CD4-positive, alpha-beta memory T cell (primary cell): ENCODE results near the gene B4GALT7. TPM values are rescaled to one million over a fixed set of nuclear protein-coding genes. Genes with fewer than 3 reads are reported as not detected.
A peak's percentile ranks its signal among the peaks of the same experiment; 100 is the strongest.

ENCODE experiments used
- CTCF ChIA-PET: fragments of 350-600 bp; sonication (Branson Sonifier 250); formaldehyde crosslinking; loops from one replicate; lab custom pipeline; 2021; ENCODE audit warnings: inconsistent platforms; ENCODE audit not compliant: partially characterized antibody; lab: Charles Lee
- POLR2A ChIA-PET: fragments of 350-600 bp; sonication (Branson Sonifier 250); formaldehyde crosslinking; loops from one replicate; lab custom pipeline; 2021; ENCODE audit not compliant: partially characterized antibody; lab: Charles Lee
- DNase-seq, 5 donors: peaks; one replicate each; pipeline versions ENCODE4 v3.0.0 to v3.0.0-alpha.2; 2020 to 2022; ENCODE audit warnings: mixed read lengths in 1 of 5
- H3K27ac ChIP-seq: one replicate; pipeline ENCODE4 v1.7.0; 2013; ENCODE audit warnings: low read depth, low read length
- H3K27me3 ChIP-seq: 2 replicates; pipeline ENCODE4 v1.7.0; 2013; ENCODE audit warnings: mild to moderate bottlenecking, low read length, moderate library complexity; ENCODE audit not compliant: insufficient read depth
- H3K36me3 ChIP-seq: 2 replicates; pipeline ENCODE4 v1.7.0; 2013; ENCODE audit warnings: mild to moderate bottlenecking, low read length, moderate library complexity; ENCODE audit not compliant: insufficient read depth
- H3K4me1 ChIP-seq: 2 replicates; pipeline ENCODE4 v1.7.0; 2013; ENCODE audit warnings: mild to moderate bottlenecking, low read length, moderate library complexity; ENCODE audit not compliant: insufficient read depth
- H3K4me3 ChIP-seq, 2 donors: one replicate each; pipeline ENCODE4 v1.7.0; 2013; ENCODE audit warnings: low read length in 2 of 2, mild to moderate bottlenecking in 1 of 2
- H3K9me3 ChIP-seq, 2 donors: one replicate each; pipeline ENCODE4 v1.7.0; 2013; ENCODE audit warnings: low read length in 2 of 2, control low read depth in 1 of 2; ENCODE audit not compliant: control insufficient read depth in 1 of 2
- H3K27ac Mint-ChIP-seq, 7 donors: one replicate each; pipeline ENCODE4 v1.8.0; 2020 to 2021; ENCODE audit warnings: mixed read lengths in 7 of 7, mild to moderate bottlenecking in 6 of 7, inconsistent platforms in 3 of 7, moderate library complexity in 3 of 7
- H3K27me3 Mint-ChIP-seq, 2 donors: one replicate each; pipeline ENCODE4 v1.8.0; 2020 to 2021; ENCODE audit warnings: mixed read lengths in 2 of 2
- H3K36me3 Mint-ChIP-seq, 2 donors: one replicate each; pipeline ENCODE4 v1.8.0; 2020 to 2021; ENCODE audit warnings: mixed read lengths in 2 of 2, inconsistent platforms in 1 of 2, mild to moderate bottlenecking in 1 of 2
- H3K4me1 Mint-ChIP-seq, 4 donors: one replicate each; pipeline ENCODE4 v1.8.0; 2020 to 2021; ENCODE audit warnings: mixed read lengths in 4 of 4, mild to moderate bottlenecking in 1 of 4
- H3K4me3 Mint-ChIP-seq, 8 donors: one replicate each; pipeline ENCODE4 v1.8.0; 2020 to 2021; ENCODE audit warnings: mixed read lengths in 8 of 8, mild to moderate bottlenecking in 7 of 8, moderate library complexity in 6 of 8, inconsistent platforms in 3 of 8
- H3K9me3 Mint-ChIP-seq, 8 donors: one replicate each; pipeline ENCODE4 v1.8.0; 2020 to 2021; ENCODE audit warnings: mixed read lengths in 8 of 8, mild to moderate bottlenecking in 5 of 8, inconsistent platforms in 3 of 8, moderate library complexity in 1 of 8
- intact Hi-C: fragments of 100-400 bp; cut with micrococcal nuclease; formaldehyde crosslinking; loops from one replicate; pipeline ENCODE4 v1.15.1; 2023
- polyA plus RNA-seq, 2 donors: library from polyadenylated mRNA; unstranded; fragments of 300-500 nt; fragmentation: Illumina TruSeq; gene quantifications; one replicate each; pipeline ENCODE4 v1.2.3, GENCODE V29; 2021
- total RNA-seq, 2 experiments: library from RNA; stranded (reverse); gene quantifications; one replicate each; pipeline ENCODE4 v1.2.3, GENCODE V29; 2021

B4GALT7 gene
- total and polyA plus RNA-seq, 4 experiments from 2014 or later: 23.3 to 47.9 (median 34.5) TPM

DNA sequence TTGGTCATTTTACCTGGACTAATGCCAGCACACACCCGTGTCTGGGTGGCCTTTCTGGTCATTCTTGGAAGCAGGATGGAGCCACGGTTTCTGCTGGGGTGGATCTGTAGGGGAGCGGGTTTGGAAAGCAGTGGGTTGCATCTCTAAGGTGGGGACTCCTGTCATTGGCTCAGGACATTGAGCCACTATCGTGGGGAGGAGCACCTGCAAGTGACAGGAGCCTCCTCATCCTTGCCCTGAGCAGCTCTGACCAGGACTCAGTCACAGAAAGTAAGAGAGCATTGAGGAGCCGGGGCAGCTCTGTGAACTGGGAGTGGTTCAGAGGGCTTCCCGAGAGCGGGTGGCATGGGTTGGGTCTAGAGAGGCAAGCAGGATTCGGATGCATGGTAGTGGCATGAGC is 3.7 kb downstream of the B4GALT7 start:
- Histone ChIP-seq H3K27ac (no peak overlapping the region), H3K9me3 (no peaks in the 10 kb centered on the region), H3K4me1 (peaks cover 31% of the 10 kb centered on the region), H3K4me3 (no peak overlapping the region), H3K27me3 (no peaks in the 10 kb centered on the region), H3K36me3 (no peaks in the 10 kb centered on the region)
- H3K27me3 Mint-ChIP-seq: no peaks in the 10 kb centered on the region
- H3K9me3 Mint-ChIP-seq: peaks cover 0 to 3% (median 0%) of the 10 kb centered on the region in 8 donors
- POLR2A ChIA-PET: interaction anchor here (2.2 kb wide), 1 partner anchor 11 kb away, joined by 6 read pairs; the partner anchor contains the start of gene TMED9
- H3K4me1 Mint-ChIP-seq: peaks cover 22 to 47% (median 36%) of the 10 kb centered on the region in 4 donors
- no peak for DNase-seq
- peak overlapping the region in 2 of 8 donors; percentile 39 to 45 for H3K4me3 Mint-ChIP-seq
- peak overlapping the region in 6 of 7 donors; percentile 2 to 68 (median 38) for H3K27ac Mint-ChIP-seq
- intact Hi-C loops: no loop called here
- H3K36me3 Mint-ChIP-seq: peaks cover 0 to 35% of the 10 kb centered on the region in 2 donors
- CTCF ChIA-PET: no interaction called here

DNA sequence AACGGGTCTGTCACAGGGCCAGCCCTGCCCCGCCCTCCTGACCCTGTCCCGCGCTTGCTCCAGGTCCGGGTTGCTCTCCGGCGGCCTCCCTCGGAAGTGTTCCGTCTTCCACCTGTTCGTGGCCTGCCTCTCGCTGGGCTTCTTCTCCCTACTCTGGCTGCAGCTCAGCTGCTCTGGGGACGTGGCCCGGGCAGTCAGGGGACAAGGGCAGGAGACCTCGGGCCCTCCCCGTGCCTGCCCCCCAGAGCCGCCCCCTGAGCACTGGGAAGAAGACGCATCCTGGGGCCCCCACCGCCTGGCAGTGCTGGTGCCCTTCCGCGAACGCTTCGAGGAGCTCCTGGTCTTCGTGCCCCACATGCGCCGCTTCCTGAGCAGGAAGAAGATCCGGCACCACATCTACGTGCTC is 4.2 kb downstream of the B4GALT7 start:
- no peak overlapping the region for H3K4me3 Mint-ChIP-seq
- H3K27me3 ChIP-seq: no peaks in the 10 kb centered on the region
- H3K27ac ChIP-seq: no peak overlapping the region
- CTCF ChIA-PET: no interaction called here
- POLR2A ChIA-PET: no interaction called here
- no peak overlapping the region for H3K4me3 ChIP-seq
- peak overlapping the region in 1 of 7 donors; percentile 68 for H3K27ac Mint-ChIP-seq
- H3K9me3 ChIP-seq: no peaks in the 10 kb centered on the region
- intact Hi-C loops: no loop called here
- H3K27me3 Mint-ChIP-seq: no peaks in the 10 kb centered on the region
- H3K4me1 Mint-ChIP-seq: peaks cover 18 to 42% (median 32%) of the 10 kb centered on the region in 4 donors
- H3K9me3 Mint-ChIP-seq: peaks cover 0 to 3% (median 0%) of the 10 kb centered on the region in 8 donors
- DNase-seq: no peak
- H3K36me3 ChIP-seq: no peaks in the 10 kb centered on the region
- H3K36me3 Mint-ChIP-seq: peaks cover 0 to 34% of the 10 kb centered on the region in 2 donors
- peaks cover 27% of the 10 kb centered on the region for H3K4me1 ChIP-seq

DNA sequence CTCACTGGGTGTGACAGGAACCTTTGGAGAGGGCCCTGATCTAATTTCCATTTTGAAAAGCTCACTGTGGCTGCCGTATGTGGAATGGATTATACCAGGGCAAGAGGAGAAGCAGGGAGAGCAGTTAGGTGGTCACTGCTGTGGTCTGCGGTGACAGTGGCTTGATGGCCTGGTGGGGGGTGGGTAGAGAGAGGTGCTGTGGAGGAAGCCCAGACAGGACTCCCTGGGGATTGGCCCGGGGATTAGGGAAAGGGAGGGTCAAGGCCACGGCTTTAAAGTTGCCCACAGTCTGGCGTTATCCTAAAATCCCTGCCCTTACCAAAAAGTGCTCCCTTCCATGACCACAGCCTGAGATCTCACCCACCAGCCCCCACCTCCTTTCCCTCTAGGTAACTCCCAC is 4.7 kb downstream of the B4GALT7 start:
- Histone ChIP-seq H3K4me3 (no peak overlapping the region), H3K27ac (no peak overlapping the region), H3K4me1 (peaks cover 26% of the 10 kb centered on the region), H3K36me3 (no peaks in the 10 kb centered on the region), H3K27me3 (no peaks in the 10 kb centered on the region), H3K9me3 (no peaks in the 10 kb centered on the region)
- H3K4me3 Mint-ChIP-seq: peak overlapping the region in 1 of 8 donors; percentile 10
- peaks cover 0 to 3% (median 0%) of the 10 kb centered on the region in 8 donors for H3K9me3 Mint-ChIP-seq
- CTCF ChIA-PET: no interaction called here
- POLR2A ChIA-PET: no interaction called here
- no peaks in the 10 kb centered on the region for H3K27me3 Mint-ChIP-seq
- H3K27ac Mint-ChIP-seq: peak overlapping the region in 2 of 7 donors; percentile 72 to 82
- no peak for DNase-seq
- H3K36me3 Mint-ChIP-seq: peaks cover 0 to 34% of the 10 kb centered on the region in 2 donors
- H3K4me1 Mint-ChIP-seq: peaks cover 17 to 40% (median 30%) of the 10 kb centered on the region in 4 donors
- intact Hi-C loops: no loop called here

DNA sequence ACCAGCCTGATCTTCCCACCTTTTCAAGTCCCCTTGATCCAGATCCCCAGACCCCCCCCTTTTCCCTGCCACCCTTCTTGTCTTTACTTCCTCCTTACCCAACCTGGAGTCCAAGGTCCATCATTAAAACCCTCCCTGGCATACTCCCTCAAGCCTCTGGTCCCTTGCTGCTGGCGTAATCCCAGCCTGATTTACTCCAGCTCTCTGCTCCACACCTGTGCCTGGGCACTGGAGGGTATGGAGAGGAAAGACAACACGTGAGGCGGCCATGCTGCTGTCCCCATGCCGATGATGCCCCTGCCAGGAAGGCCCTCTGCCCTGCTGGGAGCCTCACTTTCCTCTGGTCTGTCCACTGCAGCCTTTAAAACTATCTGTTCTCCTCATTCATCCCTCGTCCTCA is 5.1 kb downstream of the B4GALT7 start:
- Histone ChIP-seq H3K36me3 (no peaks in the 10 kb centered on the region), H3K9me3 (no peaks in the 10 kb centered on the region), H3K27me3 (no peaks in the 10 kb centered on the region), H3K27ac (no peak overlapping the region), H3K4me1 (peaks cover 26% of the 10 kb centered on the region), H3K4me3 (no peak overlapping the region)
- Mint-ChIP-seq H3K4me3 (peak overlapping the region in 1 of 8 donors; percentile 35), H3K9me3 (peaks cover 0 to 3% (median 0%) of the 10 kb centered on the region in 8 donors), H3K27me3 (no peaks in the 10 kb centered on the region), H3K4me1 (peaks cover 17 to 40% (median 30%) of the 10 kb centered on the region in 4 donors), H3K27ac (peak overlapping the region in 3 of 7 donors; percentile 61 to 82 (median 72)), H3K36me3 (peaks cover 0 to 34% of the 10 kb centered on the region in 2 donors)
- intact Hi-C loops: no loop called here
- DNase-seq: no peak
- ChIA-PET POLR2A (no interaction called here), CTCF (no interaction called here)

DNA sequence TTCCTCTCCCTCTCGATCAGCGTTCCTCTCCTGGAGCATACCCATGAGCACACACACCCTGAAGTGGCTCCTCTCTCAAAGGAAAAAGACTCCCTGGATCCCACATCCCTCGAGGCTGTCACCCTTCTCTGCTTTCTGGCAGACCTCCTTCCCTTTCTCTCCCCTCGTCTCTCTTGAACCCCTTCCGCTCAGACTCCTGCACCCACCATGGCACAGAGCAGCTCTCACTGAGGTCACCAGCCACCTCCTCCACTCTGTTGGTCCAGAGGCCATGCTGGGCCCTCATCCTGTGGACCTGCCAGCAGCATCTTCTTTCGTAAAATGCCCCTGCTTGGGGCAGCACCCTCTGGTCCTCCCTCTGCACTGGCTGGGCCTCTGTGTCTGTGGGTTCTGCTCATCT is 5.7 kb downstream of the B4GALT7 start:
- no peak overlapping the region for H3K27ac ChIP-seq
- POLR2A ChIA-PET: no interaction called here
- no peaks in the 10 kb centered on the region for H3K9me3 ChIP-seq
- no peak overlapping the region for H3K4me3 ChIP-seq
- no peak for DNase-seq
- no peaks in the 10 kb centered on the region for H3K27me3 ChIP-seq
- Mint-ChIP-seq H3K27me3 (no peaks in the 10 kb centered on the region), H3K4me1 (peaks cover 14 to 37% (median 26%) of the 10 kb centered on the region in 4 donors), H3K9me3 (no peaks in the 10 kb centered on the region), H3K4me3 (no peak overlapping the region), H3K27ac (peak overlapping the region in 3 of 7 donors; percentile 66 to 85 (median 81)), H3K36me3 (peaks cover 0 to 30% of the 10 kb centered on the region in 2 donors)
- CTCF ChIA-PET: interaction anchor here (3.4 kb wide), 1 partner anchor 456 kb away, joined by 18 read pairs; no protein-coding TSS in a partner anchor
- intact Hi-C loops: no loop called here
- no peaks in the 10 kb centered on the region for H3K36me3 ChIP-seq
- peaks cover 21% of the 10 kb centered on the region for H3K4me1 ChIP-seq

DNA sequence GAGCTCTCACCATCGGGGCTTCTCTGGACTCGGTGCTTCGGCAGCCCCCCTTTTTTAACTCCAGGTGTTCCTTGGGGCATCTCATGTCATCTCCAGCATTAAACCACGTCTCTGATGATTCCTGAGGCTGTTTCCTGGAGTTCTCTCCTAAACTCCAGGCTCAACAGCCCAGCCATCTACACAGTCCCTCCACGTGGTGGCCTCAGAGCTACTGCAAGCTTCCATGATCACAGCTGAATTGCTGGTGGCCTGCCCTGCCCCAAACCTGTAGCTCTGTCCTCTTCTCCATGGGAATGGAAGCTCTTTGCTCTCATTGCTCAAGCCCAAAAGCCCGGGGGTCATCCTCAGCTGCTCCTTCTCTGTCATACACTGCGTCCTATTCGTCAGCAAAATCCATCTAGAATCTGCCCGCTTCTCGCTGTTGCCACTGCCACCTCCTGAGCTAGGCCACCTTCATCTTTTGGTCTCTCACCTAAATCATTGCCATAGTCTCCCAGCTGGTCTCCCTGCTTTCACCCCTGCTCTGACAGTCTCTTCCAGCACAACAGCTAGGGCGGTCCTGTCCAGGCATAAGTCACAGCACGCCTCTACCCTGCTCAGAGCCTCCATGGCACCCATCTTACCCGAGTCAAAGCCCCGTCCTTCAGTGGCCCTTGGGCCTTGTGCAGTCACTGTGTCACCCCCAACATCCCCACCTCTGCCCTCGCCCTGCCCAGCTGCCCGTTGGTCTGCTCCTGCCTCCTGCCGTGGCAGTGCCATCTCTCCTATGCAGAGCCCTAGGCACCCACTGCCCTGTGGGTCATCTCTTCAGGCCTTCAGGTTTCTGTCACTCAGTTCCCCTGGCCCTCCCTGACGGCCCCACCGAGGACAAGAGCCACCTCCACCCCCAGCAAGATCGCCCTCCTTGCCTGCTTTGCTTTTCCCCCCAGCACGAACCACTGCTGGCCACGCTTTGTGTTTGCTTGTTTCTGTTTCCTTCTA is 6.4 kb downstream of the B4GALT7 start:
- Mint-ChIP-seq H3K27ac (peak overlapping the region in 5 of 7 donors; percentile 24 to 85 (median 56)), H3K27me3 (no peaks in the 10 kb centered on the region), H3K36me3 (peaks cover 0 to 29% of the 10 kb centered on the region in 2 donors), H3K4me3 (peak overlapping the region in 1 of 8 donors; percentile 20), H3K4me1 (peaks cover 10 to 30% (median 20%) of the 10 kb centered on the region in 4 donors), H3K9me3 (peaks cover 0 to under 1% (median 0%) of the 10 kb centered on the region in 8 donors)
- intact Hi-C loops: loop anchor here (1.0 kb wide), 1 partner anchor 456 kb away; no protein-coding TSS in a partner anchor
- Histone ChIP-seq H3K27ac (no peak overlapping the region), H3K4me1 (peaks cover 14% of the 10 kb centered on the region), H3K27me3 (no peaks in the 10 kb centered on the region), H3K4me3 (no peak overlapping the region), H3K36me3 (no peaks in the 10 kb centered on the region), H3K9me3 (no peaks in the 10 kb centered on the region)
- no peak for DNase-seq
- ChIA-PET POLR2A (interaction anchor here (0.6 to 0.8 kb wide), 2 partner anchors 10 to 14 kb away, joined by 3 read pairs; no protein-coding TSS in a partner anchor), CTCF (interaction anchor here (1.0 to 3.4 kb wide), 6 partner anchors 11 to 472 kb away, joined by 3 to 18 read pairs (median 4); no protein-coding TSS in a partner anchor)
